Fibroblast of skin of left quadriceps (primary cell): ENCODE results near the gene DPY19L1.
"Not testable (repeated sequence)": the region's sequence is repeated elsewhere in the genome, so short reads cannot be mapped to it uniquely, and the experiment has no call there.

Source experiments
- DNase-seq, 2 experiments: peaks; one replicate each; pipeline ENCODE4 v3.0.0-alpha.2; 2013; ENCODE audit warnings: low read depth in 2 of 2

The DPY19L1 gene

DNA sequence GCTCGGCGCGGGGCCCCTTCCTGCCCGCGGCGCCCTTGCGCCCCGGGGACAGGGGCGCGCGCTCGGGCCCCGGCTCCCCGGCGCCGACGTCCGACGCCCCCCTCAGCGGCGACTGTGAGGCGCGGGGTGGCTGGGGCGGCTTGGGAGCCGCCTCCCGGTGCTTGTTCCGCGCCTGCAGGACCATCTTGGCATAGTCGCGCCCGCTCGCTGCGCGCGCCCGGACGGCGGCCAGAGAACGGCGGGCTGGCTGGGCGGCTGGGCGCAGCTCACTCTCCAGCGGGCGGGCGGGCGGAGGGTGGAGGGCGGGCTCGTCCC is at the start of gene DPY19L1:
Gene DPY19L1, minus strand, starts transcription at position 275 of the 315 bp plus-strand sequence. Its CDS starts 91 bp downstream, at position 184.
- no peak for DNase-seq

DNA sequence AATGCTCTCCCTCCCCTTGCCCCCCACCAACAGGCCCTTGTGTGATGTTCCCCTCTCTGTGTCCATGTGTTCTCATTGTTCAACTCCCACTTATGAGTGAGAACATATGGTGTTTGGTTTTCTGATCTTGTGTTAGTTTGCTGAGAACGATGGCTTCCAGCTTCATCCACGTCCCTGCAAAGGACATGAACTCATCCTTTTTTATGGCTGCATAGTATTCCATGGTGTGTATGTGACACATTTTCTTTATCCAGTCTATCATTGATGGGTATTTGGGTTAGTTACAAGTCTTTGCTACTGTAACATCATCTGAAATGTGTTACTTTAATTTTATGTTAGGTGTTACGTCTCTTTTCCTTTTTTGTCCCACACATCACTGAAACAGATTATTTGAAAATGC is 42.2 kb upstream of the DPY19L1 start:
- DNase-seq: not testable (repeated sequence)

DNA sequence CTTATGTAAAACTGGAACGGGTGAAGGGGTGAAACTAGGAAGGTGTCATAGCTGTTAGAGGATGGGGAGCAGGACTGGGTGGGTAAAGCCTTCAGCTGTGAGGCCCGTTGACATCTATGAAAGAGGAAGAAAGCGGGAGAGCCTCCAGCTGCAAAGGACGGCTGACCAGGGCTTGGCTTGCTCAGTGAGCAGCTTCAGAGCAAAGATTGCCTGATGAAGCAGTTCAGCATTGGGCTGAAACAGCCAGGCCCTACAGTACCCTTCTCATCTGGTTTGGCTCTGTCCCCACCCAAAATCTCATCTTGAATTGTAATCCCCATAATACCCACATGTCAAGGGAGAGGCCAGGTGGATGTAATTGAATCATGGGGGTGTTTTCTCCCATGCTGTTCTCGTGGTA is 36.7 kb upstream of the DPY19L1 start:
- not testable (repeated sequence) for DNase-seq

DNA sequence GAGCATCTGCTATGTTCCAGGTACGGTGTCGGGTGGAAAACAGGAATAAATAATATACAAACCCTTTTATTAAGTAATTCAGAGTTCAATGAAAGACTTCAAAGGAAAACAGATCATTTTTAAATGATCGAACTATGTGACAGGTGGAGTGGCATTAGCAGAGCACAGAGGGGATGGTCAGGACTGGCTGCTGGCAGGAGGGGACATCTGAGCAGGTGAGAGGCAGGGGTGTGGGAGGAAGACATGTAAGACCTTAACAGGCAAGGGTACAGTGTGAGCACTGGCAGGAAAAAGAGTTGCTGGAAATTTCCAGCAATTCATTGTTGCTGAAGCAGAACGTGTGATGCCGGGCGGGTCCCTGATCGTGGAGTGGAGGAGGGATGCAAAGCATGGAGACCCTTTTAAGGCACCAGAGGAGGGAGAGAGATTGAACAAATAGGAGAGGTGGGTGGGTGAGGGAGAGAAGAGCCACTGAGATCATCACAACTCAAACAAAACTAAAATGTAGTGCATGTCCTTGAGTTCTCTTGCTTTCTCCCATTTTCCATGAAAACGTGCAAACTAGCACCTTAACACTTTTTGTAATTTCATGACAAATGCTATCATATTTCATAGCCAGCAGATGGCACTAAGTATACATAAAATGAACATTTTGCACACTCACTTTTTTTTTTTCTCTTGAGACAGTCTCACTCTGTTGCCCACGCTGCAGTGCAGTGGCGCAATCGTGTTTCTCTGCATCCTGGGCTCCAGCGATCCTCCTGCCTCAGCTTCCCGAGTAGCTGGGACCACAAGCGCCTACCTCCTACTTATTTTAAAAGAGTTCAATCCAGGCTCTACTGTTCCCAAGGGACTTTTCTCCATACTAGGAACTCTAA is 35.9 kb upstream of the DPY19L1 start:
- peak; percentile 12 to 15 for DNase-seq

DNA sequence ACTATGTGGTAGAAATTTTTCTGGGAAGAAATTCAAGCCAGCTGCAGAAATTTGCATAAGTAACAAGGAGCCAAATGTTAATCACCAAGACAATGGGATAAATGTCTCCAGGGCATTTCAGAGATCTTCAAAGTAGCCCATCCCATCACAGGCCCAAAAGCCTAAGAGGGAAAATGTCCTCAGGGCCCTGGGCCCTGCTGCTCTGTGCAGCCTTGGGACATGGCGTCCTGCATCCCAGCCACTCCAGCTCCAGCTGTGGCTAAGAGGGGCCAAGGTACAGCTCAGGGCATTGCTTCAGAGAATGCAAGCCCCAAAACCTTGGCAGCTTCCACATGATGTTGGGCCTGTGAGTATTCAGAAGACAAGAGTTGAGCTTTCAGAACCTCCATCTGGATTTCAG is 31.8 kb upstream of the DPY19L1 start:
- not testable (repeated sequence) for DNase-seq

DNA sequence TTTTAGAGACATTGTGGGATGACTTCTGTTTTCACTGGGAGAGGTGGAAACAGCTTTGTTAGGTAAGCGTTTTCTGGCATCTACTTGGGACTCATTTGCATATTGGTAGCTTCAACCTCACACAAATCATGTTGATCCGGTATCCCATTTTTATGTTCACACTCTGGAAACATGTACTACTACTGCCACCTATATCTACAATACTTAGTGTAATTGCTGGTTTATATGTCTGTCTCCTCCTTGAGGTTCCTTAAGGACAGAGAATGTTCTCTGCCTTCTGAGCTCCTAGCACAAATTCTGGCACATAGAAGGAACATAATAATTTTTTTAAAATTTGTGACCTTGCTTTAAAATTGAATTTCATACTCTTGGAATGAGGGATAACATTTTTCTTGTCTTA is 28.1 kb upstream of the DPY19L1 start:
- not testable (repeated sequence) for DNase-seq

DNA sequence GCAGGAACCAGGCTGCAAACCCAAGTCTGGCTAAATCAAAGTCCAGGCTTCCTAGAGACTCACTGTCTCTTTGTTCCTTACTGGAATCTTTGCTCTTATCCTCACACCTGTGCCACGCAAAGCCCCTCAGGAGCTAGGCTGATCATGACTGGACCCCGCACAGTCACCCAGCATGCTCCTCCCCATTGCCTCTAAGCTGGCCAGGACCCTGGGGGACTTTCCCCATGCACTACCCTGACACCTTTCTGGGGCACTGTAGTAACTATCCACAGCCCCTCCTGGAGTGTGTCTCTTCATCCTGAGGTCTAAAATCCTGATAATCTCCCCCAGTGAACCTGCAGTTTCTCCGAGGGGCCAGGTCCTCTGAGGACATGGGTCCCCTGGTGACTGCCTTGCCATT is 21.3 kb upstream of the DPY19L1 start:
- DNase-seq: not testable (repeated sequence)

DNA sequence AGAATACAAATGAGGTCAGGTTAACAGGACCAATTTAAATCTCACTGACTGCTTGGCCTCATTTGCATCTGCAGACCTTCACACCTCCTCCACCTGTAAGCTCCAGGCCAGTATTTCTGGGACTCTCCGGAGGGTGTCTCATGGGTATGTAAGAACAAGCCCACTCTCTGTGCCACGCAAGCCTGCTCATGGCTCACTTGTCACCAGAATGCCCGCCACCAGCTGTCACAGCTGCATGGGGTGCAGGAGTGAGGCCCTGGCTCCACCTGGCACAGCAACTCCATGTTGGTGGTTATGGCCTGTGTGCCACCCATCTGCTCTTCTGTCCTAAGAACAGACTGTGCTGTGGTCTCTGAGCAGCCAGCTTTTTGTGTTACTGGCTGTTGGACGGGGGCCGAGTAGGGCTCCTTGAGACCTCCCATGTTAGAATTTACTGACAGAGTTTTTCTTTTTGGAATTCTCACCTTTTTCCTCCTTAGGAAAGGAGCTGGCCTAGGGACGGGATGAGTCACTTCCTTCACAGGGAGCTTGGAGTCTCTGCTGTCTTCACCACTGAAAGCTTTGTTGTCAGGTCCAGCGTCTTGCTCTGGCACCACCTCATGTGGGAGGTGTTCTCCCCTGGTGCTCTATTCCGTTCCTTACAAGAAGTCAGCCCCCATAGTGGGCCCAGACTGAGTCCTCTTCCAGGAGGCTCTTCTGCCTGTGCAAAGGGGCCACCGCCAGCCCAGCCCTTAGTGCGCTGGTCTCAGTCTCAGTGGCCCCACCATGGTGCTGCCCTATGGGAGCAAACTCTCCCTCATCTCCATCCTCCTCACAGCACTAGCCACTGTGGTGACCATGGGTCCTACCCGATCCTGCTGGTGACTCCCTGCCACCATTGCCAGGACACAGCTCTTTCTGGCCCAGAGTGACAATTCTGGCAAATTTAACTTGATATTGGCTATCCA is 20.5 kb upstream of the DPY19L1 start:
- DNase-seq: not testable (repeated sequence)

DNA sequence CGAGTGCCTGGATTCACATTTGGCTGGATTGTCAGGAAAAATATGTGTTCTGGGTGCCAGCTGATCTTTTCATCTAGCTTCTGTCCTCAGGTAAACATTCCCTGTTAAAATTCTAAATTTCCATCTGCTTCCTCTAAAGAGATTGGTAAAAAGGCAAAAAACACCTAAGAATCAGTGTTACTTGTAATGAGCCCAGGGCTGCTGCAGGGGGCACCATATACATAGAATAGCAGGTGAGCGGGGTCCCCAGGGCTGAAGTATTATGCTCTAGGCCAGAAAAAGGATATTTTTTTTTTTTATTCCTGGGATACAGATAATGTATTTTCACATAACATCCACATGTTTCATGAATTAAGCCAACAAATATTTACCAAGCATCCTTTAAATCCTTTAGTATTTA is 18.4 kb upstream of the DPY19L1 start:
- DNase-seq: not testable (repeated sequence)

DNA sequence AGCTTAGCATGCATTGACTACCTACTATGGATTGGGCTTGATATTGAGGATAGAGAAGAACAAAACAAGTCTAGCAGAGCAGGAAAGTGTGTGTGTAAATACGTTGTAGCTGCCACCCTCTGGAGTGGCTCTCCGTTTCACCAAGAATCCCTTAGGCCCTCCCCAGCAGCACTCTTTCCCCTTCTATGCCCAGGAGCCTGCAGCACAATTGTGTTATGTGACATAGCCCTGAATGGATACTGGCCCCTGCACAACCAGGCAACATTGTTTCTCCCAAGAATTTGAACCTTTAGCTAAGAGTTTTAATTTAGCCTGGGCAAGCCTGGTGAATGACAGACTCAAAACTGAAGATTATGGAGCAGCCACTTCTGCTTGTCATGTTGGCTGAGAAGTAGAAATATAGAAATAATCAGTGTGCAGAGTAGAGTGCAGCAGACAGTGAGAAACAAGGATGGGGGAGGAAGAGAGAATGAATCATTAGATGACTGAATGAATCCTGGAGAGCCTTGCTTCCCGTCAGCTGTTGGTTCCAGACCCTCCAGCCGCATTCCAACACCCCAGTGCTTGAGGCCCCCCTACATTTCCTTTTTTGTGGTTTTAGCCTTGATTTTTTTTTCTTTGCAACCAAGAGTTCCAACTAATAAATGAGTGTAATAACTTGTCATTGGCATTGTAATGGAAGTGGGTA is 16.3 kb upstream of the DPY19L1 start:
- DNase-seq: peak in 1 of 2 experiments; percentile 29

DNA sequence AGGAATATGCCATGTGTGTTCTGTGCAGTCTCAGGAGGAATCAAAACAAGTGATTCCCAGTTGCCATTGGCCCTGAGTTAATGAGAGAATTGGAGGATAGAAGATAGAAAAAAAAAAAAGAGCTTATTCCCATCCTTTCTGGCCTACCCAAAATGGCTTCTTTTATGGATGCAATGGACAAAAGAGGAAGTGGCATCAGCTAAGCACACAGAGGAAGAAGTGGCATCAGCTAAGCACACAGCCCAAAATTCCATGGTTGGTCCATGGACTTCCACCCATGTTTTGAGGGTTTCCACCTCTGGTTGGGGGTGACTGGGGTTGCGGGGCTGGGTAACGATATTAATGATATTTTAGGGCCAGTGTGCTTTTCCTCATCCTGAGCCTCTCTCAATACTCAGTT is 11.1 kb upstream of the DPY19L1 start:
- not testable (repeated sequence) for DNase-seq

DNA sequence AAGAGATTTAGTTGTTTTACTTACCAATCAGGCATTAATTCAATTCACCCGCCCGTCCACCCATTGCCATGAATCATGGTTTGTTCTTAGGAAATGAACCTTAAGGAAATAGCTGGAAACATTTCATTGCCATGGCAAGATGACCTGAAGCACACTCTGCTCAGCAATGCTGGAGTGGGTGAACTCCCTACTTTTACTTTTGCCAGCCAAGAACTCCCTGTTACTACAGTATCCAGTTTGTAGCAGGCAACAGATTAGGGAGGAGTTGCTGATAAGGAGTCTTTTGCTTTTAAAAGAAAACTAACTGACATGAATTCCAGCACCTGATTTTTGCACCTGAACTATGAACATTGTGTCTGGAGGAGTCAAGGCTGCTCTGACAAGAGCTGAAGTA is 10.6 kb upstream of the DPY19L1 start:
- not testable (repeated sequence) for DNase-seq

DNA sequence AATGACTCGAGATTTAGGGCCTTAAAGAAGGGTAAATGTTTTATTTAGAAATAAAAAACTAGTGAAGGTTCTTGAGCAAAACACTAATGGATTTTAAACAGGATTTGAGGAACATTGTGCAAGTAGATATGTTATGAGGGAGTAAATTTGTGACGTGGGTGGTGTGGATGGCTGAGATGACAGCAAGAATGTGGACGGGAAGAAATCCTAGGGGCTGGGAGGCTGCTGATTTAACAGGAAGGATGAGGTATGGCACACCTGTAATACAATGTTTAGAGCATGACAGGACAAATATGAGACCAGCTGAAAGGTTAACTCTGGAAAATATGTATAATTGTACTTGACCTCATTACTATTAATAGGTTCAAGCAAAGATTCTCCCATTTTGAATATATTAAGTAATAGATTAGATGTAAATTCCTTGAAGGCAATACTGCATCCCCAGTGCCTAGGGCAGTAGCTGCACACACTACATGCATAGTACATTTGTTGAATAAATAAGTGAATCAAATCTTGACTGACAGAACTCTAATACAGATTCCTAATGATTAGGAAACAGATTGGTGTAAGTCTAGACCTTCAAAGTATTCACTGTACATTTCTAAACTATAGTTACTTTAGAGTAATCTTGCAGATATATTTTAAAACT is 10.1 kb upstream of the DPY19L1 start:
- not testable (repeated sequence) for DNase-seq

DNA sequence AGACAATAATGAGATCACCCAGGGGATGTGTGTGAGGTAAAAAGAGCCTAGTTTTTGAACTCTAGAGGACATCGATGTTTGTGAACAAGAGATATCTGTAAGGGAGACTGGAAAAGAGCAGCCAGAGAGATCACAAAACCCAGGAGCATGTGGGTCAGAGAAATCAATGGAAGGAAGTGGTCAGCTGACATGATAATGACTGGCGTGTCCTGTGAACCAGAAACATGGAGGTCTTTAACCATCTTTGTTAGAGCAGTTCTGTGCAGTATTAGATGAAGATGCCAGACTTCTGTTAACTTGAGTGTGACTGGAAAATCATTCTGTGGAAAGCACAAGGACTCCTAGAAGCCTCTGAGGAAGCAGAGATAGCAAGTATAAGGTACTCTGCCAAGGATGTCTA is 6.0 kb upstream of the DPY19L1 start:
- not testable (repeated sequence) for DNase-seq

DNA sequence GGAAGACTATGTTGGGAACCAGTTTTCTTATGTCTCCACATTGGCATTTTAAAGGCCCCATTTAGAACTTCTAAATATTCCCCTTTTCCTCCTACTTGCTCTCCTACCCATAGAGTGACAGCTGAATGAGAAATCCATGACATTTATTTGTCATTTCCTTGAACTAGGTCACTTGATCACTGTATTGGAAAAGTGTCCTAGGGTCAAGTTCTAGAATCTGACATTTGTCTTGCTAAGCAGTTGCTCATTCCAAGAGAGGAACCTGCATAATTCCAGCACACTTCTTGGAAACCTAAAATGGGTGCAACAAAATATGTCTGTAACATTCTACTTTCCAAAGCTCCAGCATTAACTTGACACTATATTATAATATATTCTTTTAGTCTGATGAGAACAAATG is 3.6 kb upstream of the DPY19L1 start:
- no peak for DNase-seq

DNA sequence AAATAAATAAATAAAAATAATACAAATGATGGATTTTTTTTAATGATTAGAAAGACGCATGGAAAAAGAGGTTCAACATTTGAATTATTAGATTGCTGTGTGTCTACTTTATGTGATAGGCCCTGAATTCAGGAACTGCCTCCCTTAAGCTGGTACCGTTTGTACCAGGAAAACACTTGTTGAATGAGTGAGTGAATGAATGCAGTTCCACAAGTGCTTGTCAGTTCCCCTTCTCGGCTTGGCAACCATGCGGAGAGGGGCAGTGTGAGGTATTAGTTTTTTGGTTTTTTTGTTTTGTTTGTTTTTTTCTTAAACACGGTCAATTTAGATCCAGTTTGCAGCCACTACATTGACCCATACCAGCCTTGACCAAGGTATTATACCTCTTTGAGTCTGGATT is 2.1 kb upstream of the DPY19L1 start:
- DNase-seq: no peak

DNA sequence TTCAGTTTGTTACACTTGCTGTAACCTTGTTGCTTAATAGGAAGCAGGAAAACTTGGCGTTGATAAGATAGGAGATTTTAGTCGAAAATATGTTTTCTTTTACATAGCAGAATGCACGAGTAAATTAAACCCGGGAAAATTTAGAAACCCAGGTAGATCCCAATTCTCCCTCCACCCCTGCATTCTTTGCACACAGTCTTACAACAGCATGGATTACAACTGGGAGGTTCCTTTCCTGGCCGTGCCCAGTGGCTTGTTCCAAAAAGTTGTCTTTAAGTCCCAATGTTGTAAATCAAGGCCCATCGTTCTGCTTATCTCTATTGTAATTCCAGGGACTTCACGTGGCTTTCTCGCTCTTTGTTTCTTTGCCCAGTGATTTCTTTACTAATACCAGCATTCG is 1.1 kb upstream of the DPY19L1 start:
- DNase-seq: no peak

DNA sequence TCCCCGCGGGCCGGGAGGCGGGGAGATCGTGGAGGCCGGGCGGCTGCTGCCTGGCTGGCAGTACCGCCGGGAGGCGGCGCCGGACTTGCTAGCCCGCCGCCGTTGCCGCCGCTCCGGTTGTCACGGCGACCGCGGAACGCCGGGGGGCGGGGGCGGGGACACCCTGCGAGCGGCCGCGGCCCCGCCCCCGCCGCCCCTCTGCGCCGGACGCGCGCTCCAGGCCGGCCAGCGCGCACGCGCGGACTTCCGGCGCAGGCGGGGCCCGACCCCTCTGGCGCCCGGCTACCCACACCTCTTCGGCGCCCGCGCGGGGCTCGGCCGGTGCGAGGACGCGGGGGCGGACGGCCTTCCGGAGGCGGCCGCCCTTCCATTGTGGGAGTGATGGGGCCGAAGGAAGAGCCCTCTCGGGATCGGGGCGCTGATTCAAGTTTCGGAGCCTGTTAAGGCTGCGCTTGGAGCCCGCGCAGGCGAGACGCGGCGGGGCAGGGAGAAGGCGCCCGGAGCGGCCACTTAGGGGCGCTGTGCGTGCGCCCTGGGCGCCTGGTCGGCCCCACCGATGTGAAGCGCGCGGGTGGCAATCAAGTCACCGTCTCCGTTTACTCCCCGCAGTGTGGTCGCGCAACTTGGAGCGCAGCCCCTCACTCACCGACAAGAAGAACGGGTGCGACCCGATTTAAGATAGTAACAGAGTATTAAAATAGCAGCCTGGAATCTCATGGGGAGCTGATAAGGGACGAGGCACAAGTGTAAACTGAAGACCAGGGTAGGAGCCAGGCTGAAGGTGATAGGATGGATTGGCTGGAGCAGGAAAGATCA is 449 bp upstream of the DPY19L1 start:
- peak; percentile 89 to 90 for DNase-seq

DNA sequence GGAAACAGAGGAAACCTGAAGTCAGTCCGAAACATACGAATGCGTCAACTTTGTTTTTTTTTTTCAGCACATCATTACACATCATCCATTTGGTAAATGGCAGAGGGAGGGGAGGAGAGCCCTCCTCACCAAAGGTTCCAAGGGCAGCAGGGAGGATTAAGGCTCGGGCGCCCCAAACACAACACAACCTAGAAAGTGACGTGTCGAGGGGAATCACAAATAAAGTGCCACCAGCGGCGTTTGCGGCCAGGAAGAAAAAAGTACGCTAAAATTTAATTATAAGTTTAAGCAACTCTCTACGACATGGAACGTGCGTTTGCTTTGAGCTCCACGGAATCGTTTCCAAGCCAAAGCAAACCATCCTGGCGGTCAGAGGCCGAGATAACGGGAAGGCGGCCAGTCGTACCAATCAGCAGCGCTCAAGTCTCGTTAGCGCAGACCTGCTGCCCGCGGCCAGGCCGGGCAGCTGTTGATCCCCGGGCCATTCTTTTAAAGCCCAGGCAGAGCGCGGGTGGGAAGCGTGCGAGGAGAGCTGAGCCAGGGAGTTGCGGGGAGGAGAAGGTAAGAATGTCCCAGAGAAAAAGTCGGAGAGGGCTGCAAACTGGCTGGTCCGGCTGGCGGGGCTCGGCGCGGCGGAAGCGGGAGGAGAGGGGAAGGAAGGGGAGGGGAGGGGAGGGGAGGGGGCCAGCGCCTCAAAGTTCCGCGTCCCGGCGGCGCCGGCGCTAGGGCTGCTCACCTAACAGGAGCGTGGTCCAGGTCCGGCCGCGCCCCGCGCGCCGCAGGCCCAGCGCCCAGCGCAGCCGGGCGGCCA is 719 bp downstream of the DPY19L1 start:
- DNase-seq: peak in 1 of 2 experiments; percentile 4

DNA sequence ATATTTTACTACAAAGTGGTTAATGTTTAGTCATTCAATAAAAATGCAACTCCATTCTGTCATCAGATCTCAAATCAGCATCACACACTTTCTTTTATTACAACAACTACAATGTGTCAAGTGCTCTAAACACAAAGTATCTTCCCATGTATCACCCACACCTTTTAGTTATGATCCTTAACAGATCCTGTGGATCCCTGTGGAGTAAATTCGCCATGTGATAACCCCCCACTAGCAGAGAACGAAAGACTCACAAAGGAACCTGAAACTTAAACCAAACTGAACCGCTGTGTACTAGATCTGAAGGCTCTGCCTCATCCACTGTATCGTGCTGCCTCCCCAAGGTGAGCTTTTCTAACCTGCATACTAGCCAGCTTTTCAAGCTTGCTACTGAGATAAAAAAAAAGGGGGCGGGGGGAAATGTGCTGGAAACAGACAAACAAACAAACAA is 1.7 kb downstream of the DPY19L1 start:
- DNase-seq: peak in 1 of 2 experiments; percentile 16
